Breast epithelium (tissue), 4 donors: ENCODE measurements around the gene FCHSD2. TPM values are rescaled to one million over a fixed set of nuclear protein-coding genes. Genes with fewer than 3 reads are reported as not detected.

Experiments
- DNase-seq, 2 donors: peaks; one replicate each; pipeline ENCODE4 v3.0.0-alpha.2; 2019; ENCODE audit warnings: low spot score in 2 of 2
- H3K27ac ChIP-seq, 2 donors: fragments of 200-600 bp; sonication (generic) in 1 of 2; one replicate each; pipeline ENCODE4 v1.5.1; 2016 to 2019; ENCODE audit warnings: mild to moderate bottlenecking in 1 of 2
- H3K27me3 ChIP-seq, 2 donors: fragments of 200-600 bp; sonication (generic) in 1 of 2; one replicate each; pipeline versions ENCODE4 v1.5.1 to v1.6.0; 2017 to 2019; ENCODE audit warnings: control low read depth in 1 of 2, mild to moderate bottlenecking in 1 of 2
- H3K36me3 ChIP-seq: fragments of 200-600 bp; one replicate; pipeline ENCODE4 v1.5.1; 2019
- H3K4me1 ChIP-seq, 2 donors: fragments of 200-600 bp; sonication (generic); one replicate each; pipeline ENCODE4 v1.5.1; 2016 to 2019; ENCODE audit warnings: control low read depth in 1 of 2
- H3K4me3 ChIP-seq, 3 donors: fragments of 200-600 bp; sonication (generic); 1 replicate in 2 of 3; 2 replicates in 1 of 3; pipeline ENCODE4 v1.5.1; 2016 to 2019; ENCODE audit warnings: mild to moderate bottlenecking in 3 of 3, moderate library complexity in 2 of 3
- H3K9me3 ChIP-seq, 2 donors: fragments of 200-600 bp; sonication (generic) in 1 of 2; one replicate each; pipeline ENCODE4 v1.5.1; 2016 to 2019; ENCODE audit warnings: control low read depth in 1 of 2
- CTCF ChIP-seq, 3 donors: fragments of 450-650 bp; IDR thresholded peaks; one replicate each; pipeline ENCODE4 v1.5.1; 2016 to 2017; ENCODE audit warnings: antibody characterized with exemption in 3 of 3, mild to moderate bottlenecking in 3 of 3, moderate library complexity in 3 of 3
- POLR2A ChIP-seq: fragments of 450-650 bp; IDR thresholded peaks from one replicate; pipeline ENCODE4 v1.6.1; 2016; ENCODE audit warnings: antibody characterized with exemption, mild to moderate bottlenecking, moderate library complexity
- POLR2AphosphoS5 ChIP-seq, 3 donors: sonication (generic); formaldehyde crosslinking; IDR thresholded peaks; one replicate each; pipeline ENCODE4 v1.6.1; 2017; ENCODE audit warnings: antibody characterized with exemption in 3 of 3
- intact Hi-C: fragments of 100-400 bp; cut with DNase I; formaldehyde crosslinking; loops from one replicate; pipeline ENCODE4 v1.15.1; 2023; ENCODE audit warnings: low total_unique reads
- total RNA-seq, 3 donors: library from RNA; depleted of rRNA; stranded (reverse); fragments of >200 nt; gene quantifications; one replicate each; pipeline ENCODE4 v1.1.0, GENCODE V29; 2016

Gene FCHSD2
- total RNA-seq: 10 to 100 TPM; 15.5 to 23.4 (median 19.0) TPM

DNA sequence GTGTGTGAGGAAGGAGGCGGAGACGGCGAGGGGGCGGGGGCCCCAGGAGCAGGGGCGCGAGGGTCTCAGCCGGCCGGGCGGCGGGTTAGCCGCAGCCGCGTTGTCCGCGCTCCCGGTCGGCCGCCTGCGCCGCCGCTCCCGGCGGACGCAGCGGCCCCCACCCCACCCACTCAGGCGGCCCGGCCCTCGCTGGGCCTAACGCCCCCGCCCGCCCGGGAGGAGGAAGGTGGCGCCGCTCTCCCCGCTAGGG lies at the start of gene FCHSD2:
FCHSD2 (minus strand) TSS at position 191 of the 250 bp plus-strand sequence. CDS start 441 bp downstream, outside the sequence.
- Histone ChIP-seq H3K4me3 (peak within 1 kb of the TSS; percentile 81 to 93 (median 86)), H3K9me3 (no peaks in the 10 kb centered on the region), H3K27me3 (no peaks in the 10 kb centered on the region), H3K4me1 (no peaks in the 10 kb centered on the region), H3K27ac (peak within 1 kb of the TSS; percentile 94 to 97), H3K36me3 (no peaks in the 10 kb centered on the region)
- DNase-seq: no peak
- intact Hi-C loops: loop anchor here (5.0 kb wide), 1 partner anchor 315 kb away; no protein-coding TSS in a partner anchor
- TF ChIP-seq POLR2AphosphoS5 (IDR thresholded peaks at IDR 0.05) (no peak), CTCF (IDR thresholded peaks at IDR 0.05) (no peak), POLR2A (no peak)

DNA sequence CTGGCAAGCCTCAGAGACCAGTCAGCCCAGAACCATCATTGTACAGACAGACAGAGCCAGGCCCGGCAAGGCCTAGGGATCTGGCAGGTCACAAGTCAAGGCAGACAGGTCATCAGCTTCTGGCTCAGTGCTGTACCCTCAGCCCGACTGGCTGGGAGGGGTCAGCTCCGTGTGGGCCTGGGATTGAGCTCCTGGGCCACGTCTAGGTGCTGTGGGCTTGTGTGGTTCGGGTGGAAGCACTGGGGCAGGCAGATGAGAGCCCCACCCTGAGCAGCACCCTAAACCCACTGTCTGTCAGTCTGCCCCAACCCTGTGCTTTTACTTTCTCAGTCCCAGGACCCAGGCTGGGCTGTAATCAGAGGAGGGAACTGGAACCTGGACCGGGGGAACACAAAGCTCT lies 49.0 kb upstream of the FCHSD2 start:
- H3K36me3 ChIP-seq: no peaks in the 10 kb centered on the region
- no peaks in the 10 kb centered on the region for H3K27me3 ChIP-seq
- peak overlapping the region in 1 of 2 donors; percentile 25 for H3K27ac ChIP-seq
- peaks cover 0 to 19% of the 10 kb centered on the region in 2 donors for H3K4me1 ChIP-seq
- DNase-seq: peak in 1 of 2 donors; percentile 43
- TF ChIP-seq POLR2A: no peak
- no peak for TF ChIP-seq POLR2AphosphoS5 (IDR thresholded peaks at IDR 0.05)
- no peak for TF ChIP-seq CTCF (IDR thresholded peaks at IDR 0.05)
- no peaks in the 10 kb centered on the region for H3K9me3 ChIP-seq
- intact Hi-C loops: no loop called here
- H3K4me3 ChIP-seq: no peak overlapping the region

DNA sequence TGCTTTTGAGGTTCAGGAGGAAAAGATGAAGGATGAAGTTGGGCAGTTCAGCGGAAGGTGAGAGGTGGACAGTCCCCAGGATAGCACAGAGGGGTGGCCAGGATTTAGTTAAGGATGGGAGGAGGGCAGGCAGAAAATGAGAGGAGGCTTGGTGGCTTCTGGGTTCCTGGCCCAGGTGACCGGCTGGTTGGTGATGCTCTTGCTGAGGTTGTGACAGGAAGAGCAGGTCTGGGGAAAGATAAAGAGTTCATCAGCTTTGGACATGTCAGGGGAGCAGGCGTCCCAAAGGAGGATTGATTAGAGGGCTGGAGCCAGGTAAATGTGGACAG lies 48.4 kb upstream of the FCHSD2 start:
- Histone ChIP-seq H3K36me3 (no peaks in the 10 kb centered on the region), H3K27ac (peak overlapping the region in 1 of 2 donors; percentile 25), H3K27me3 (no peaks in the 10 kb centered on the region), H3K9me3 (no peaks in the 10 kb centered on the region), H3K4me1 (peaks cover 0 to 18% of the 10 kb centered on the region in 2 donors), H3K4me3 (no peak overlapping the region)
- TF ChIP-seq POLR2A (no peak), POLR2AphosphoS5 (IDR thresholded peaks at IDR 0.05) (no peak), CTCF (IDR thresholded peaks at IDR 0.05) (no peak)
- intact Hi-C loops: no loop called here
- no peak for DNase-seq

DNA sequence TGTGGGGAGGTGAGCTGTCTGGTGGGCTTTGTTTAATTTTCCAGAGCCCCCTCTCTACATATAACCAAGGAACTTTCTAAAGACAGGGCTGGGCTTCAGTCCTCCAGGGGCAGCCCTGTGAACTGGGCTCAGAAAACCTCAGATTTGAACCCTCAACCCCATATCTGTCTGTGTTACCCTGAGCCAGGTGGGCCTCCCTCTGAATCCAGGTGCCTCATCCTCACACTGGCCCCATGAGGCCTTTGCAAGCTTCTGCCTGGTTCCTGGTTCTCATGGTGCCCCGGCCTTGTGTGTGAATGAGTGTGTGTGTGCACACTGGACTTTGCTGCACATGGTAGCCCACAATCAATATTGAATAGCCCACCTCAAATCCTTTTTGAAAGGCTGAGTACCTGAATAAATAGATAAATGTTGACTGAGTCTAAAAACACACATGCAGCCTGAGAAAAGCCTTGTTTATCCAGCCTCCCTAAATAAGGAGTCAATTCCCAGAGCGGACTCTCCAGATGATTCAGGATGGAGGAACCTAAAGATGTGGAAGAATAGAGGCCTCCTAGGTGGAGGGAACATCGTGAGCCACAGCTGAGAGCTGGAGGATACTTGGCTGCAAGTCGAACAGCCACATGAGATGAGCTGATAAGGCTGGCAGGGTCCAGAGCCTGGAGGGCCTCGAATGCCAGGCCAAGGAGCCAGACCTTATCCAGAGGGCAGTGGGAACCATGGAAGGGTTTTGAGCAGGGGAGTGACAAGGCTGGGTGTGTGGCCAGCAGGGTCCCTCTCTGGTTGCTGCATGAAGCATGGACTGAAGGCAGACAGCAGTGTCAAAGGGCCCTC lies 47.8 kb upstream of the FCHSD2 start:
- DNase-seq: peak in 1 of 2 donors; percentile 41
- Histone ChIP-seq H3K27ac (no peak overlapping the region), H3K4me3 (no peak overlapping the region), H3K9me3 (no peaks in the 10 kb centered on the region), H3K4me1 (peaks cover 0 to 12% of the 10 kb centered on the region in 2 donors), H3K36me3 (no peaks in the 10 kb centered on the region), H3K27me3 (no peaks in the 10 kb centered on the region)
- intact Hi-C loops: no loop called here
- TF ChIP-seq CTCF (IDR thresholded peaks at IDR 0.05) (no peak), POLR2AphosphoS5 (IDR thresholded peaks at IDR 0.05) (no peak)

- no peaks in the 10 kb centered on the region for H3K36me3 ChIP-seq
- peak in 1 of 2 donors; percentile 28 for DNase-seq
- no peak overlapping the region for H3K27ac ChIP-seq
- intact Hi-C loops: no loop called here
- no peak overlapping the region for H3K4me3 ChIP-seq
- peaks cover 0 to 6% of the 10 kb centered on the region in 2 donors for H3K4me1 ChIP-seq
- H3K27me3 ChIP-seq: no peaks in the 10 kb centered on the region
- H3K9me3 ChIP-seq: no peaks in the 10 kb centered on the region
- TF ChIP-seq POLR2A: no peak
- no peak for TF ChIP-seq POLR2AphosphoS5 (IDR thresholded peaks at IDR 0.05)
- TF ChIP-seq CTCF (IDR thresholded peaks at IDR 0.05): no peak
Measured at GRCh38 chr11:73189315-73189714, 47.2 kb upstream of the FCHSD2 start.
